ENCODE results near the gene ST8SIA6.

The ST8SIA6 gene

GRCh38 chr10:17366705-17367104, 87.7 kb downstream of the ST8SIA6 start:
- Histone ChIP-seq H3K4me1 (ENCODE audit: control insufficient read depth, insufficient read depth, low read length) (no peaks in the 10 kb centered on the region), H3K36me3 (ENCODE audit: control insufficient read depth, insufficient read depth, low read length) (no peaks in the 10 kb centered on the region), H3K4me3 (ENCODE audit: low read length) (no peak overlapping the region), H3K9ac (ENCODE audit: low read length) (no peak overlapping the region), H3K9me3 (ENCODE audit: control insufficient read depth, low read length) (no peaks in the 10 kb centered on the region), H3K27me3 (ENCODE audit: control insufficient read depth, insufficient read depth, low read length) (no peaks in the 10 kb centered on the region)

GRCh38 chr10:17365402-17365801, 89.0 kb downstream of the ST8SIA6 start:
- no peaks in the 10 kb centered on the region for H3K27me3 ChIP-seq (ENCODE audit: control insufficient read depth, insufficient read depth, low read length)
- no peak overlapping the region for H3K9ac ChIP-seq (ENCODE audit: low read length)
- no peak overlapping the region for H3K4me3 ChIP-seq (ENCODE audit: low read length)
- no peaks in the 10 kb centered on the region for H3K9me3 ChIP-seq (ENCODE audit: control insufficient read depth, low read length)
- H3K36me3 ChIP-seq (ENCODE audit: control insufficient read depth, insufficient read depth, low read length) = no peaks in the 10 kb centered on the region
- no peaks in the 10 kb centered on the region for H3K4me1 ChIP-seq (ENCODE audit: control insufficient read depth, insufficient read depth, low read length)

GRCh38 chr10:17358461-17358860, 95.9 kb downstream of the ST8SIA6 start:
- no peaks in the 10 kb centered on the region for H3K27me3 ChIP-seq (ENCODE audit: control insufficient read depth, insufficient read depth, low read length)

GRCh38 chr10:17357781-17358180, 96.6 kb downstream of the ST8SIA6 start:
- H3K4me3 ChIP-seq (ENCODE audit: low read length) = no peak overlapping the region
- no peaks in the 10 kb centered on the region for H3K27me3 ChIP-seq (ENCODE audit: control insufficient read depth, insufficient read depth, low read length)
- no peaks in the 10 kb centered on the region for H3K9me3 ChIP-seq (ENCODE audit: control insufficient read depth, low read length)
- no peaks in the 10 kb centered on the region for H3K4me1 ChIP-seq (ENCODE audit: control insufficient read depth, insufficient read depth, low read length)
- H3K36me3 ChIP-seq (ENCODE audit: control insufficient read depth, insufficient read depth, low read length) = no peaks in the 10 kb centered on the region
- no peak overlapping the region for H3K9ac ChIP-seq (ENCODE audit: low read length)

More at GRCh38 chr10:17358461-17358860, 95.9 kb downstream of the ST8SIA6 start:
- Histone ChIP-seq H3K9me3 (ENCODE audit: control insufficient read depth, low read length) (no peaks in the 10 kb centered on the region), H3K9ac (ENCODE audit: low read length) (no peak overlapping the region), H3K4me3 (ENCODE audit: low read length) (no peak overlapping the region), H3K36me3 (ENCODE audit: control insufficient read depth, insufficient read depth, low read length) (no peaks in the 10 kb centered on the region), H3K4me1 (ENCODE audit: control insufficient read depth, insufficient read depth, low read length) (no peaks in the 10 kb centered on the region)

- Histone ChIP-seq H3K4me3 (ENCODE audit: low read length) (no peak overlapping the region), H3K36me3 (ENCODE audit: control insufficient read depth, insufficient read depth, low read length) (no peaks in the 10 kb centered on the region), H3K9ac (ENCODE audit: low read length) (no peak overlapping the region), H3K4me1 (ENCODE audit: control insufficient read depth, insufficient read depth, low read length) (no peaks in the 10 kb centered on the region), H3K9me3 (ENCODE audit: control insufficient read depth, low read length) (no peaks in the 10 kb centered on the region), H3K27me3 (ENCODE audit: control insufficient read depth, insufficient read depth, low read length) (no peaks in the 10 kb centered on the region)
Observed at GRCh38 chr10:17356820-17357219, 97.6 kb downstream of the ST8SIA6 start.

GRCh38 chr10:17354781-17355180, 99.6 kb downstream of the ST8SIA6 start:
- no peaks in the 10 kb centered on the region for H3K4me1 ChIP-seq (ENCODE audit: control insufficient read depth, insufficient read depth, low read length)
- no peaks in the 10 kb centered on the region for H3K9me3 ChIP-seq (ENCODE audit: control insufficient read depth, low read length)
- no peaks in the 10 kb centered on the region for H3K36me3 ChIP-seq (ENCODE audit: control insufficient read depth, insufficient read depth, low read length)
- no peak overlapping the region for H3K9ac ChIP-seq (ENCODE audit: low read length)
- H3K4me3 ChIP-seq (ENCODE audit: low read length) = no peak overlapping the region
- H3K27me3 ChIP-seq (ENCODE audit: control insufficient read depth, insufficient read depth, low read length) = no peaks in the 10 kb centered on the region

- H3K9me3 ChIP-seq (ENCODE audit: control insufficient read depth, low read length) = no peaks in the 10 kb centered on the region
- H3K4me1 ChIP-seq (ENCODE audit: control insufficient read depth, insufficient read depth, low read length) = no peaks in the 10 kb centered on the region
Observed at GRCh38 chr10:17353568-17354300, 100.7 kb downstream of the ST8SIA6 start.

GRCh38 chr10:17352583-17352982, 101.8 kb downstream of the ST8SIA6 start:
- Histone ChIP-seq H3K4me3 (ENCODE audit: low read length) (no peak overlapping the region), H3K36me3 (ENCODE audit: control insufficient read depth, insufficient read depth, low read length) (no peaks in the 10 kb centered on the region), H3K4me1 (ENCODE audit: control insufficient read depth, insufficient read depth, low read length) (no peaks in the 10 kb centered on the region), H3K9ac (ENCODE audit: low read length) (no peak overlapping the region), H3K27me3 (ENCODE audit: control insufficient read depth, insufficient read depth, low read length) (no peaks in the 10 kb centered on the region), H3K9me3 (ENCODE audit: control insufficient read depth, low read length) (no peaks in the 10 kb centered on the region)

More at GRCh38 chr10:17353568-17354300, 100.7 kb downstream of the ST8SIA6 start:
- H3K27me3 ChIP-seq (ENCODE audit: control insufficient read depth, insufficient read depth, low read length) = no peaks in the 10 kb centered on the region
- H3K4me3 ChIP-seq (ENCODE audit: low read length) = no peak overlapping the region
- H3K36me3 ChIP-seq (ENCODE audit: control insufficient read depth, insufficient read depth, low read length) = no peaks in the 10 kb centered on the region
- no peak overlapping the region for H3K9ac ChIP-seq (ENCODE audit: low read length)

- Histone ChIP-seq H3K4me1 (ENCODE audit: control insufficient read depth, insufficient read depth, low read length) (no peaks in the 10 kb centered on the region), H3K9ac (ENCODE audit: low read length) (no peak overlapping the region), H3K27me3 (ENCODE audit: control insufficient read depth, insufficient read depth, low read length) (no peaks in the 10 kb centered on the region), H3K4me3 (ENCODE audit: low read length) (no peak overlapping the region), H3K36me3 (ENCODE audit: control insufficient read depth, insufficient read depth, low read length) (no peaks in the 10 kb centered on the region), H3K9me3 (ENCODE audit: control insufficient read depth, low read length) (no peaks in the 10 kb centered on the region)
Observed at GRCh38 chr10:17351506-17351905, 102.9 kb downstream of the ST8SIA6 start.

GRCh38 chr10:17349717-17350116, 104.7 kb downstream of the ST8SIA6 start:
- H3K36me3 ChIP-seq (ENCODE audit: control insufficient read depth, insufficient read depth, low read length) = no peaks in the 10 kb centered on the region
- H3K4me1 ChIP-seq (ENCODE audit: control insufficient read depth, insufficient read depth, low read length) = no peaks in the 10 kb centered on the region
- no peak overlapping the region for H3K4me3 ChIP-seq (ENCODE audit: low read length)
- H3K9me3 ChIP-seq (ENCODE audit: control insufficient read depth, low read length) = no peaks in the 10 kb centered on the region
- no peaks in the 10 kb centered on the region for H3K27me3 ChIP-seq (ENCODE audit: control insufficient read depth, insufficient read depth, low read length)
- H3K9ac ChIP-seq (ENCODE audit: low read length) = no peak overlapping the region

GRCh38 chr10:17348501-17349349, 105.7 kb downstream of the ST8SIA6 start:
- Histone ChIP-seq H3K4me1 (ENCODE audit: control insufficient read depth, insufficient read depth, low read length) (no peaks in the 10 kb centered on the region), H3K9me3 (ENCODE audit: control insufficient read depth, low read length) (no peaks in the 10 kb centered on the region), H3K9ac (ENCODE audit: low read length) (no peak overlapping the region), H3K36me3 (ENCODE audit: control insufficient read depth, insufficient read depth, low read length) (no peaks in the 10 kb centered on the region), H3K4me3 (ENCODE audit: low read length) (no peak overlapping the region), H3K27me3 (ENCODE audit: control insufficient read depth, insufficient read depth, low read length) (no peaks in the 10 kb centered on the region)

GRCh38 chr10:17348011-17348500, 106.3 kb downstream of the ST8SIA6 start:
- Histone ChIP-seq H3K9me3 (ENCODE audit: control insufficient read depth, low read length) (no peaks in the 10 kb centered on the region), H3K4me3 (ENCODE audit: low read length) (no peak overlapping the region)

More at GRCh38 chr10:17348011-17348500, 106.3 kb downstream of the ST8SIA6 start:
- H3K27me3 ChIP-seq (ENCODE audit: control insufficient read depth, insufficient read depth, low read length) = no peaks in the 10 kb centered on the region
- H3K4me1 ChIP-seq (ENCODE audit: control insufficient read depth, insufficient read depth, low read length) = no peaks in the 10 kb centered on the region
- no peaks in the 10 kb centered on the region for H3K36me3 ChIP-seq (ENCODE audit: control insufficient read depth, insufficient read depth, low read length)
- no peak overlapping the region for H3K9ac ChIP-seq (ENCODE audit: low read length)

All from mucosa of stomach (tissue), 1 donor.